ENCODE results near the gene TSPAN17. TPM values are rescaled to one million over a fixed set of nuclear protein-coding genes. Genes with fewer than 3 reads are reported as not detected.

The TSPAN17 gene
- total and polyA plus RNA-seq, 10 of the 15 experiments (the other 5 are each of a cell fraction or from before 2014, with no cell fraction given): 0.24 to 17.1 (median 10.4) TPM

DNA sequence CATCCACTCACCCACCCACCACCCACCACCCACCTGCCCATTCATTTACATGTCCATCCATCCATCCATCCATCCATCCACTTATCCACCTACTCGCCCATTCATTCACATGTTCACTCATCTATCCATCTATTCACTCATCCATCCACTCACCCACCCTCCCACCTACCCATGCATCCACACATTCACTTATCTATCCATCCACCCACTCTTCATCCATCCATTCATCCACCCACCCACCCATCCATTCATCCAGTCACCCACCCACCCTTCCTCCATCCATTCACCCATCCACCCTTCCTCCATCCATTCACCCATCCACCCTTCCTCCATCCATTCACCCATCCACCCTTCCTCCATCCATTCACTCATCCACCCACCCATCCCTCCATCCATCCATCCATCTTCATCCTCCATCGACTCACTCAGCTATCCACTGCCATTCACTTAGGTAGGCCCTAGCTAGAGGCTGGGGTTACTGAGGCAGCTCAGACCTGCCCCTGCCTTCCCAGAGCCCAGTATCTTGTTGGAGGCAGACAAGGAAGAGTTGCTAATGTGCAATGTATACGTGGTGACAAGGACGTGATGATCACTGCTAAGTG lies 12.7 kb downstream of the TSPAN17 start (continued):
- TF ChIP-seq, protein P1, sequence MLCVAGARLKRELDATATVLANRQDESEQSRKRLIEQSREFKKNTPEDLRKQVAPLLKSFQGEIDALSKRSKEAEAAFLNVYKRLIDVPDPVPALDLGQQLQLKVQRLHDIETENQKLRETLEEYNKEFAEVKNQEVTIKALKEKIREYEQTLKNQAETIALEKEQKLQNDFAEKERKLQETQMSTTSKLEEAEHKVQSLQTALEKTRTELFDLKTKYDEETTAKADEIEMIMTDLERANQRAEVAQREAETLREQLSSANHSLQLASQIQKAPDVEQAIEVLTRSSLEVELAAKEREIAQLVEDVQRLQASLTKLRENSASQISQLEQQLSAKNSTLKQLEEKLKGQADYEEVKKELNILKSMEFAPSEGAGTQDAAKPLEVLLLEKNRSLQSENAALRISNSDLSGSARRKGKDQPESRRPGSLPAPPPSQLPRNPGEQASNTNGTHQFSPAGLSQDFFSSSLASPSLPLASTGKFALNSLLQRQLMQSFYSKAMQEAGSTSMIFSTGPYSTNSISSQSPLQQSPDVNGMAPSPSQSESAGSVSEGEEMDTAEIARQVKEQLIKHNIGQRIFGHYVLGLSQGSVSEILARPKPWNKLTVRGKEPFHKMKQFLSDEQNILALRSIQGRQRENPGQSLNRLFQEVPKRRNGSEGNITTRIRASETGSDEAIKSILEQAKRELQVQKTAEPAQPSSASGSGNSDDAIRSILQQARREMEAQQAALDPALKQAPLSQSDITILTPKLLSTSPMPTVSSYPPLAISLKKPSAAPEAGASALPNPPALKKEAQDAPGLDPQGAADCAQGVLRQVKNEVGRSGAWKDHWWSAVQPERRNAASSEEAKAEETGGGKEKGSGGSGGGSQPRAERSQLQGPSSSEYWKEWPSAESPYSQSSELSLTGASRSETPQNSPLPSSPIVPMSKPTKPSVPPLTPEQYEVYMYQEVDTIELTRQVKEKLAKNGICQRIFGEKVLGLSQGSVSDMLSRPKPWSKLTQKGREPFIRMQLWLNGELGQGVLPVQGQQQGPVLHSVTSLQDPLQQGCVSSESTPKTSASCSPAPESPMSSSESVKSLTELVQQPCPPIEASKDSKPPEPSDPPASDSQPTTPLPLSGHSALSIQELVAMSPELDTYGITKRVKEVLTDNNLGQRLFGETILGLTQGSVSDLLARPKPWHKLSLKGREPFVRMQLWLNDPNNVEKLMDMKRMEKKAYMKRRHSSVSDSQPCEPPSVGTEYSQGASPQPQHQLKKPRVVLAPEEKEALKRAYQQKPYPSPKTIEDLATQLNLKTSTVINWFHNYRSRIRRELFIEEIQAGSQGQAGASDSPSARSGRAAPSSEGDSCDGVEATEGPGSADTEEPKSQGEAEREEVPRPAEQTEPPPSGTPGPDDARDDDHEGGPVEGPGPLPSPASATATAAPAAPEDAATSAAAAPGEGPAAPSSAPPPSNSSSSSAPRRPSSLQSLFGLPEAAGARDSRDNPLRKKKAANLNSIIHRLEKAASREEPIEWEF (IDR thresholded peaks at IDR 0.05; ENCODE audit: insufficient replicate concordance, low read depth, low read length): no peak
- no peak for TF ChIP-seq SKIL (IDR thresholded peaks at IDR 0.05; ENCODE audit: low read depth, poor library complexity, severe bottlenecking)
- TF ChIP-seq EGR1 (IDR thresholded peaks at IDR 0.05; ENCODE audit: borderline replicate concordance in 1 of 2, low read depth in 2 of 2, low read length in 2 of 2): no peak
- TF ChIP-seq JUNB (IDR thresholded peaks at IDR 0.05): no peak
- no peak for TF ChIP-seq GATAD2B (conservative IDR thresholded peaks at IDR 0.05; ENCODE audit: low read depth)
- no peak for TF ChIP-seq RBBP5 (conservative IDR thresholded peaks at IDR 0.05)
